Tibial artery (tissue), 4 donors: Measurements from ENCODE around the gene KLK6.

ENCODE experiments used
- DNase-seq, 2 donors: peaks; one replicate each; pipeline ENCODE4 v3.0.0-alpha.2; 2019
- H3K27ac ChIP-seq, 2 donors: fragments of 200-600 bp; sonication (generic) in 1 of 2; 1 replicate in 1 of 2; 2 replicates in 1 of 2; pipeline ENCODE4 v1.5.1; 2018 to 2019; ENCODE audit warnings: mild to moderate bottlenecking in 1 of 2
- H3K27me3 ChIP-seq, 2 donors: fragments of 200-600 bp; sonication (generic) in 1 of 2; one replicate each; pipeline versions ENCODE4 v1.5.1 to v1.6.0; 2016 to 2019
- H3K36me3 ChIP-seq, 3 donors: fragments of 200-600 bp; sonication (generic) in 2 of 3; one replicate each; pipeline ENCODE4 v1.5.1; 2016 to 2019; ENCODE audit warnings: mild to moderate bottlenecking in 2 of 3
- H3K4me1 ChIP-seq, 4 donors: fragments of 200-600 bp; sonication (generic) in 2 of 4; 1 replicate in 3 of 4; 2 replicates in 1 of 4; pipeline ENCODE4 v1.5.1; 2016 to 2019
- H3K4me3 ChIP-seq, 2 donors: fragments of 200-600 bp; sonication (generic) in 1 of 2; 1 replicate in 1 of 2; 2 replicates in 1 of 2; pipeline ENCODE4 v1.5.1; 2018 to 2019; ENCODE audit warnings: mild to moderate bottlenecking in 2 of 2
- H3K9me3 ChIP-seq, 3 donors: fragments of 200-600 bp; sonication (generic) in 1 of 3; one replicate each; pipeline ENCODE4 v1.5.1; 2016 to 2019
- intact Hi-C: fragments of 100-400 bp; cut with DNase I; formaldehyde crosslinking; loops from one replicate; pipeline ENCODE4 v1.15.0; 2023; ENCODE audit warnings: low total_unique reads
- TF ChIP-seq, protein P1 (sequence below), 2 experiments: fragments of 200-600 bp in 1 of 2; fragments of 450-650 bp in 1 of 2; IDR thresholded peaks; one replicate each; pipeline ENCODE4 v1.5.1; 2017 to 2019; ENCODE audit warnings: antibody characterized with exemption in 2 of 2, mild to moderate bottlenecking in 1 of 2, moderate library complexity in 1 of 2

Gene KLK6

DNA sequence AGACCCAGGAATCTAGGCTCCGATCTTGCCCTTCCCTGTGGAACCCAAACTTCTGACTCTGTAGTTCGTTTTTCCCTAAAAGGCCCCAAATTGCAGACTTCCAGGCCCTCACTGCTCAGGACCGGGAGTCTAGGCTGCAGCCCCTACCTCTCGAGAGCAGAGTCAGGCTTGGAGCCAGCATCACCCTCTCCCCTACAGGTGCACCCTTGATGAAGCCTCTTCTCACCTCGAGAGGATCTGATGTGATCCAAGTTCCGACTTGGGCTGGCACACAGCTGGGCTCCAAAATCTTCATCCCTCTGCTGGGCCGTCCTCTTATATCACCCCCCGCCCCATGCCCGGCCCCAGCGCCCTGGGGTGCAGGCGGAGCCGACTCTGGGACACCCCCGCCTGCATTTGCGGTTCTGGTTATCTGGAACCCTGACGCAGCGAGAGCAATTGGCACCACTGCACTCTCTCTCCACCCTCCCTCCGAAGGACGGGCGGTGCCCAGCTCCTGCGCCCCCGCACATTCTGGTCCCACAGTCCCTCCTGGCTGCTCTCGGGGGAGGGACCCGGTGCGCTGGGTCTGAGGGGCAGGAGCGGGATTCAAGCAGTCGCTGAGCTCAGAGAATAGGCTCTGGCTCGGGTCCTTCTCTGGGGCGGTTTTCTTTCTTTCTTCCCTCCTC lies 14.4 kb upstream of the KLK6 start, which contains the start of gene KLK7:
KLK7 (minus strand) TSS at position 293 of the 668 bp plus-strand sequence. CDS start 1,518 bp downstream, outside the sequence.
- H3K4me3 ChIP-seq: no peak within 1 kb of the TSS
- H3K27ac ChIP-seq: no peak within 1 kb of the TSS
- H3K4me1 ChIP-seq: no peaks in the 10 kb centered on the region
- H3K9me3 ChIP-seq: no peaks in the 10 kb centered on the region
- TF ChIP-seq, protein P1, sequence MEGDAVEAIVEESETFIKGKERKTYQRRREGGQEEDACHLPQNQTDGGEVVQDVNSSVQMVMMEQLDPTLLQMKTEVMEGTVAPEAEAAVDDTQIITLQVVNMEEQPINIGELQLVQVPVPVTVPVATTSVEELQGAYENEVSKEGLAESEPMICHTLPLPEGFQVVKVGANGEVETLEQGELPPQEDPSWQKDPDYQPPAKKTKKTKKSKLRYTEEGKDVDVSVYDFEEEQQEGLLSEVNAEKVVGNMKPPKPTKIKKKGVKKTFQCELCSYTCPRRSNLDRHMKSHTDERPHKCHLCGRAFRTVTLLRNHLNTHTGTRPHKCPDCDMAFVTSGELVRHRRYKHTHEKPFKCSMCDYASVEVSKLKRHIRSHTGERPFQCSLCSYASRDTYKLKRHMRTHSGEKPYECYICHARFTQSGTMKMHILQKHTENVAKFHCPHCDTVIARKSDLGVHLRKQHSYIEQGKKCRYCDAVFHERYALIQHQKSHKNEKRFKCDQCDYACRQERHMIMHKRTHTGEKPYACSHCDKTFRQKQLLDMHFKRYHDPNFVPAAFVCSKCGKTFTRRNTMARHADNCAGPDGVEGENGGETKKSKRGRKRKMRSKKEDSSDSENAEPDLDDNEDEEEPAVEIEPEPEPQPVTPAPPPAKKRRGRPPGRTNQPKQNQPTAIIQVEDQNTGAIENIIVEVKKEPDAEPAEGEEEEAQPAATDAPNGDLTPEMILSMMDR (IDR thresholded peaks at IDR 0.05): no peak
- H3K36me3 ChIP-seq: no peaks in the 10 kb centered on the region
- intact Hi-C loops: no loop called here
- DNase-seq: no peak
- H3K27me3 ChIP-seq: peaks cover 0 to 32% of the 10 kb centered on the region in 2 donors

DNA sequence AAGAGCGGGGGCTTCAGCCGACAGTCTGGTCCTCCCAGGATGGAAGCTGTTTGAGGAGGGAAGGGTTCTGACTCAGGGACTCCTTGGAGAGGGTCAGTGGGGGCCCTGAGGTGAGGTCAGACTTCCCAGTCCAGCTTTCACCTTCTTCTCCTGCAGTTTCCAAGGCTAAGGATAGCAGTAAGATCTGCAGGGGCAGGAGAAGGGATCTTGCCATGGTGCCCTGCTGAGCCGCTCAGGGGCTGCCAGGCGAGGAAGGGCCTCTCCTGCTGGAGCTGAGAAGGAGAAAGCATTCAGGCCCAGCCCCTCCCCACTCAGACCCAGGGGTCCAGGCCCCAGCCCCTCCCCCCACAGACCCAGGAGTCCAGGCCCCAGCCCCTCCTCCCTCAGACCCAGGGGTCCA lies 12.8 kb upstream of the KLK6 start:
- H3K4me1 ChIP-seq: no peaks in the 10 kb centered on the region
- peaks cover 0 to 41% of the 10 kb centered on the region in 2 donors for H3K27me3 ChIP-seq
- intact Hi-C loops: no loop called here
- no peak overlapping the region for H3K27ac ChIP-seq
- no peak overlapping the region for H3K4me3 ChIP-seq
- H3K9me3 ChIP-seq: no peaks in the 10 kb centered on the region
- no peaks in the 10 kb centered on the region for H3K36me3 ChIP-seq
- DNase-seq: no peak
- TF ChIP-seq, protein P1 (IDR thresholded peaks at IDR 0.05): no peak

DNA sequence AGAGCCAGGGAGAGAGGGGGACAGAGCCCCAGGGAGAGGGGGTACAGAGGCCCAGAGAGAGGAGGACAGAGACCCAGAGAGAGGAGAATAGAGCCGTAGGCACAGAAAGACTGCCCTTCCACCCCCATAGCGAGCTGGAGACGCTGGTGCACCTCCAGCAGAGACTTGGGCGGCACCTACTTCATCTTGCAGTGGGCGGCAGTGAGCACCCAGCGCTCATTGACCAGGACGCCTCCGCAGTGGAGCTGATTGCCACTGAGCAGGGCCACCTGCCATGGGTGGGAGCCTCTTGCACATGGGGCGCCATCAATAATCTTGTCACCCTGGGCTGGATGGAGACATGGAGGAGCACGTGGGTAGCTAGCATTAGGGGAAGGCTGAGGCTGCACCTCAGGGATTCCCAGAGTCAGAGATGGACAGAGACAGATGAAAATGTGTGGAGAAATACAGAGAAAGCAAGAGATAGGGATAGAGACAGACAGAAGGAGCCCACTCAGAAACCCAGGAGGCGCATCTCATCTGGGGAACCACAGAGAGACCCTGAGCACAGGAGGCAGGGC lies 12.3 kb upstream of the KLK6 start:
- Histone ChIP-seq H3K4me1 (no peaks in the 10 kb centered on the region), H3K36me3 (no peaks in the 10 kb centered on the region), H3K9me3 (no peaks in the 10 kb centered on the region), H3K27me3 (peaks cover 0 to 41% of the 10 kb centered on the region in 2 donors), H3K4me3 (no peak overlapping the region), H3K27ac (no peak overlapping the region)
- intact Hi-C loops: no loop called here
- TF ChIP-seq, protein P1 (IDR thresholded peaks at IDR 0.05): no peak
- DNase-seq: no peak

DNA sequence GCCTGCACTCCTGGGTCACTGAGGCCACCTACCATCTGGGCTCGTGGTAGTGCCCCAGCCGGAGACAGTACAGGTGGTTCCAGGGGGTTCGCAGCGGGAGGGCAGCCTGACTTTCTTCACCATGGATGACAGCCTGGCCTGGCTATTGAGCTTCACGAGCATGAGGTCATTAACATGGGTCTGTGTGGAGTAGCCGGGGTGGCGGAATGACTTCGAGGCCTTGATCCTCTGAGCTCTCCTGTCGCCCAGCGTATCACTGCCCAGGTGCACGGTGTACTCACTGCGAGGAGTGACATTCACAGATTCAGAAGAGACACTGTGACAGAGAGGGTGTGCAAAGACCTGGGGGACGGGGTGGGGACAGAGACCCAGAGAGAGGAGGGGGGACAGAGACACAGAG lies 10.8 kb upstream of the KLK6 start:
- Histone ChIP-seq H3K4me1 (no peaks in the 10 kb centered on the region), H3K36me3 (no peaks in the 10 kb centered on the region), H3K9me3 (no peaks in the 10 kb centered on the region), H3K27ac (no peak overlapping the region), H3K4me3 (no peak overlapping the region), H3K27me3 (peaks cover 0 to 41% of the 10 kb centered on the region in 2 donors)
- no peak for DNase-seq
- intact Hi-C loops: no loop called here
- TF ChIP-seq, protein P1 (IDR thresholded peaks at IDR 0.05): no peak

GRCh38 chr19:50979758-50980157 lies 10.4 kb upstream of the KLK6 start:
- H3K27me3 ChIP-seq: peaks cover 0 to 41% of the 10 kb centered on the region in 2 donors
- H3K4me3 ChIP-seq: no peak overlapping the region
- intact Hi-C loops: no loop called here
- TF ChIP-seq, protein P1 (IDR thresholded peaks at IDR 0.05): no peak
- no peak overlapping the region for H3K27ac ChIP-seq
- no peaks in the 10 kb centered on the region for H3K4me1 ChIP-seq
- no peak for DNase-seq
- H3K9me3 ChIP-seq: no peaks in the 10 kb centered on the region
- no peaks in the 10 kb centered on the region for H3K36me3 ChIP-seq
